ENCODE measurements around the gene LDAF1. TPM values are rescaled to one million over a fixed set of nuclear protein-coding genes. Genes with fewer than 3 reads are reported as not detected.
"Not testable (repeated sequence)": the region's sequence is repeated elsewhere in the genome, so short reads cannot be mapped to it uniquely, and the experiment has no call there.

Gene LDAF1
- total and polyA plus RNA-seq, 2 donors (not counting 1 experiment from before 2014, with no cell fraction given) = 11.3 to 21.1 TPM

- Histone ChIP-seq H3K79me2 (ENCODE audit: control insufficient read depth, insufficient read depth, low read length) (no peaks in the 10 kb centered on the region), H3K4me1 (ENCODE audit: control insufficient read depth in 2 of 2, insufficient read depth in 2 of 2, low read length in 2 of 2) (peaks cover 12% of the 10 kb centered on the region in 2 donors), H3K4me3 (ENCODE audit: control extremely low read depth in 1 of 5, extremely low read depth in 1 of 5, insufficient read depth in 1 of 5, low read depth in 2 of 5, low read length in 4 of 5) (no peak overlapping the region), H3K27me3 (replicated peaks in 1 of 4; ENCODE audit: control extremely low read depth in 1 of 4, control insufficient read depth in 3 of 4, insufficient read depth in 4 of 4, low read length in 3 of 4) (peaks cover 0 to 4% (median 2%) of the 10 kb centered on the region in 4 experiments), H3K9ac (ENCODE audit: low read length) (no peak overlapping the region), H3K36me3 (replicated peaks in 1 of 2; ENCODE audit: control extremely low read depth in 1 of 2, control insufficient read depth in 1 of 2, extremely low read depth in 1 of 2, insufficient read depth in 2 of 2, low read length in 1 of 2) (no peaks in the 10 kb centered on the region), H3K27ac (ENCODE audit: low read length in 2 of 2) (no peak overlapping the region), H3K9me3 (ENCODE audit: control extremely low read depth in 1 of 3, control insufficient read depth in 2 of 3, insufficient read depth in 1 of 3, low read length in 2 of 3) (peaks cover 0 to 5% (median 5%) of the 10 kb centered on the region in 3 donors), H2AFZ (ENCODE audit: insufficient read depth, low read depth, low read length, poor library complexity, severe bottlenecking) (no peak overlapping the region), H4K20me1 (ENCODE audit: control insufficient read depth, insufficient read depth, low read length, poor library complexity, severe bottlenecking) (no peaks in the 10 kb centered on the region), H3K4me2 (replicated peaks; ENCODE audit: low read depth, low read length, poor library complexity, severe bottlenecking) (peak overlapping the region; percentile 9)
- Mint-ChIP-seq H3K27me3 (peaks cover 20% of the 10 kb centered on the region), H3K4me1 (peaks cover 18% of the 10 kb centered on the region), H3K9me3 (ENCODE audit: insufficient read depth) (no peaks in the 10 kb centered on the region), H3K4me3 (no peak overlapping the region), H3K27ac (no peak overlapping the region)
- ChIA-PET CTCF (interaction anchor here (1.6 kb wide), 1 partner anchor 1488 kb away, joined by 4 read pairs; no protein-coding TSS in a partner anchor), POLR2A (no interaction called here)
- TF ChIP-seq CTCF (IDR thresholded peaks at IDR 0.05) (no peak), EZH2 (IDR thresholded peaks at IDR 0.05; ENCODE audit: borderline replicate concordance, insufficient read depth, low read depth, low read length, poor library complexity, severe bottlenecking) (no peak)
- DNase-seq (no peak), ATAC-seq (ENCODE audit: low read depth) (no peak)
- intact Hi-C loops (cut with micrococcal nuclease) = no loop called here
- 22% methylated on average over 6 of the region's 6 CpGs for WGBS (ENCODE audit: insufficient coverage)
These were observed 36.4 kb downstream of the LDAF1 start for GRCh38 chr16:21194771-21195301.

- H3K36me3 ChIP-seq (replicated peaks in 1 of 2; ENCODE audit: control extremely low read depth in 1 of 2, control insufficient read depth in 1 of 2, extremely low read depth in 1 of 2, insufficient read depth in 2 of 2, low read length in 1 of 2); H4K20me1 ChIP-seq (ENCODE audit: control insufficient read depth, insufficient read depth, low read length, poor library complexity, severe bottlenecking); H3K27me3 ChIP-seq (replicated peaks in 1 of 4; ENCODE audit: control extremely low read depth in 1 of 4, control insufficient read depth in 3 of 4, insufficient read depth in 4 of 4, low read length in 3 of 4); H3K9me3 ChIP-seq (ENCODE audit: control extremely low read depth in 1 of 3, control insufficient read depth in 2 of 3, insufficient read depth in 1 of 3, low read length in 2 of 3); ATAC-seq (ENCODE audit: low read depth); H3K4me3 Mint-ChIP-seq; H3K79me2 ChIP-seq (ENCODE audit: control insufficient read depth, insufficient read depth, low read length); H3K27ac Mint-ChIP-seq; DNase-seq; H3K9ac ChIP-seq (ENCODE audit: low read length); H2AFZ ChIP-seq (ENCODE audit: insufficient read depth, low read depth, low read length, poor library complexity, severe bottlenecking); H3K9me3 Mint-ChIP-seq (ENCODE audit: insufficient read depth); H3K27ac ChIP-seq (ENCODE audit: low read length in 2 of 2); H3K4me3 ChIP-seq (ENCODE audit: control extremely low read depth in 1 of 5, extremely low read depth in 1 of 5, insufficient read depth in 1 of 5, low read depth in 2 of 5, low read length in 4 of 5); intact Hi-C loops (cut with micrococcal nuclease); POLR2A ChIA-PET: not testable (repeated sequence)
- CTCF ChIA-PET = interaction anchor here (1.6 kb wide), 1 partner anchor 1488 kb away, joined by 4 read pairs; no protein-coding TSS in a partner anchor
- Histone ChIP-seq H3K4me2 (replicated peaks; ENCODE audit: low read depth, low read length, poor library complexity, severe bottlenecking) (peak overlapping the region; percentile 9), H3K4me1 (ENCODE audit: control insufficient read depth in 2 of 2, insufficient read depth in 2 of 2, low read length in 2 of 2) (peaks cover 12% of the 10 kb centered on the region in 2 donors)
- WGBS (ENCODE audit: insufficient coverage) = 86% methylated on average over 3 of the region's 8 CpGs
- H3K4me1 Mint-ChIP-seq = peaks cover 17% of the 10 kb centered on the region
- H3K27me3 Mint-ChIP-seq = peaks cover 21% of the 10 kb centered on the region
These were observed 36.9 kb downstream of the LDAF1 start for GRCh38 chr16:21195330-21195729.
